Endodermal cell (in vitro differentiated cells): ENCODE results near the gene GPR162. TPM values are rescaled to one million over a fixed set of nuclear protein-coding genes. Genes with fewer than 3 reads are reported as not detected.

Experiments used
- DNase-seq: peaks from one replicate; pipeline ENCODE4 v3.0.0-alpha.2; 2017
- H3K27ac ChIP-seq: 2 replicates; pipeline ENCODE4 v1.5.1; 2013; ENCODE audit warnings: mild to moderate bottlenecking, low read depth, low read length, moderate library complexity
- H3K27me3 ChIP-seq: 2 replicates; pipeline ENCODE4 v1.6.1; 2013; ENCODE audit warnings: mild to moderate bottlenecking, low read length, moderate library complexity; ENCODE audit not compliant: insufficient read depth, control insufficient read depth, poor library complexity, severe bottlenecking
- H3K36me3 ChIP-seq: 2 replicates; pipeline ENCODE4 v1.7.0; 2013; ENCODE audit warnings: mild to moderate bottlenecking, low read length, moderate library complexity; ENCODE audit not compliant: control insufficient read depth, insufficient read depth
- H3K4me1 ChIP-seq: one replicate; pipeline ENCODE4 v1.7.0; 2013; ENCODE audit warnings: low read length; ENCODE audit not compliant: control insufficient read depth, insufficient read depth
- H3K4me3 ChIP-seq: 2 replicates; pipeline ENCODE4 v1.5.1; 2013; ENCODE audit warnings: mild to moderate bottlenecking, low read length, moderate library complexity
- H3K9ac ChIP-seq: 2 replicates; pipeline ENCODE4 v1.6.1; 2013; ENCODE audit warnings: mild to moderate bottlenecking, low read length, moderate library complexity; ENCODE audit not compliant: poor library complexity, severe bottlenecking; ENCODE audit errors: extremely low read depth
- H3K9me3 ChIP-seq: 2 replicates; pipeline ENCODE4 v1.6.1; 2013; ENCODE audit warnings: mild to moderate bottlenecking, low read length, moderate library complexity; ENCODE audit not compliant: control insufficient read depth
- H3K27ac Mint-ChIP-seq: 2 replicates; pipeline ENCODE4 v1.8.0; 2020; ENCODE audit warnings: mixed read lengths
- H3K27me3 Mint-ChIP-seq: 2 replicates; pipeline ENCODE4 v1.8.0; 2021; ENCODE audit warnings: mild to moderate bottlenecking, mixed read lengths; ENCODE audit not compliant: insufficient read depth
- H3K36me3 Mint-ChIP-seq: 2 replicates; pipeline ENCODE4 v1.8.0; 2020; ENCODE audit warnings: low read depth, mixed read lengths
- H3K4me1 Mint-ChIP-seq: 2 replicates; pipeline ENCODE4 v1.8.0; 2020; ENCODE audit warnings: mixed read lengths
- H3K4me3 Mint-ChIP-seq: 2 replicates; pipeline ENCODE4 v1.8.0; 2020; ENCODE audit warnings: mild to moderate bottlenecking, moderate library complexity, mixed read lengths
- H3K9me3 Mint-ChIP-seq: 2 replicates; pipeline ENCODE4 v1.8.0; 2020; ENCODE audit warnings: mild to moderate bottlenecking, mixed read lengths
- WGBS, 2 experiments: methylation state at CpG; one replicate each; pipeline versions ENCODE4 v1.1.5 to v1.1.7; 2013; ENCODE audit warnings: missing lambda C conversion rate in 2 of 2, mixed read lengths in 1 of 2; ENCODE audit not compliant: insufficient coverage in 1 of 2, insufficient read length in 1 of 2; 5-methylcytosine and 5-hydroxymethylcytosine counted together
- total RNA-seq, 2 donors: library from RNA; stranded (reverse); fragmentation: NEBNext Ultra II Directional in 1 of 2; extraction: Animal tissue kit (Norgen Biotek cat#: 25700) in 1 of 2; gene quantifications; 2 replicates in 1 of 2; 3 replicates in 1 of 2; pipeline ENCODE4 v1.2.1, GENCODE V29; 2021
- TF ChIP-seq, protein P1 (sequence below): fragments of 200-600 bp; sonication (generic); conservative IDR thresholded peaks from 2 replicates; pipeline ENCODE4 v1.5.0; 2021; ENCODE audit warnings: antibody characterized with exemption, mild to moderate bottlenecking

GPR162 gene
- total RNA-seq, 2 donors from 2014 or later, result 14.7 to 15.0 TPM

DNA sequence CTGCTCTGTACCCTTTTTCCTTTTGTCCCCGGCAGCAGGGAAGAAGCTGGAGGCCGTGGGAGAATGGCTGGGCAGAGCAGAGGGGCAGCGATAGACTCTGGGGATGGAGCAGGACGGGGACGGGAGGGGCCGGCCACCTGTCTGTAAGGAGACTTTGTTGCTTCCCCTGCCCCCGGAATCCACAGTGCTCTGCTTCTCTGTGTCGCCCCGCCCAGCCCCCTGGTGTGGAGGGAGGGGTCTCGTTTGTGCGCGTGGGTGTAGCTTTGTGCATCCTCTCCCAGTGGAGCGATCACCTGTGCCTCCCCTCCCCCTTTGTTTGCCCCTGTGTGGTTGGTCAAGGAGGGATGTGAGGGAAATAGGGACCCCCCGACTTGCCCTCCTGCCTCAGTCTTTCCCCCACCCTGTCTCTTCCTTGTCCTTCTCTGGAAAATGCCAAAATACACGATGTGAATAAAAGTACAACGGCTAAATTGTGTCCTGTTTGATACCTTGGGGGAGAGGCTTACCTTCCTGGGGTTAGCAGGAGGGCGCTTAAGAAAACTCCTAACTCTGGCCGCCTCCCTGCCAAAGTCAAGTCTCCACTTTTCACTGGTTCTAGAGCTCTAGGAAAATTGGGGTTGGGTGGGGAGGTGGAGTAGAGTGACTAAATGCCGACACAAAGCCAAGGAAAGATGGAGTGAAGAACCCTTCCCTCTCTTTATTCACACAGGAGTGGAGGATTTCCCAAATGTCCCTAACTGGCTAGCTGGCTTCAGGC is 44.7 kb downstream of the GPR162 start:
- WGBS, 2 experiments, result 69 to 81% methylated on average over 6 to 18 of the region's 19 CpGs
- Mint-ChIP-seq H3K27me3 (no peaks in the 10 kb centered on the region), H3K36me3 (peaks cover 74% of the 10 kb centered on the region), H3K4me1 (peaks cover 47% of the 10 kb centered on the region), H3K4me3 (peak overlapping the region; percentile 95), H3K27ac (peak overlapping the region; percentile 96), H3K9me3 (no peaks in the 10 kb centered on the region)
- H3K27ac ChIP-seq, result no peak overlapping the region
- H3K27me3 ChIP-seq, result no peaks in the 10 kb centered on the region
- H3K4me3 ChIP-seq, result peak overlapping the region; percentile 73
- peaks cover 61% of the 10 kb centered on the region for H3K36me3 ChIP-seq
- DNase-seq, result peak; percentile 80
- peaks cover 5% of the 10 kb centered on the region for H3K4me1 ChIP-seq
- TF ChIP-seq, protein P1, sequence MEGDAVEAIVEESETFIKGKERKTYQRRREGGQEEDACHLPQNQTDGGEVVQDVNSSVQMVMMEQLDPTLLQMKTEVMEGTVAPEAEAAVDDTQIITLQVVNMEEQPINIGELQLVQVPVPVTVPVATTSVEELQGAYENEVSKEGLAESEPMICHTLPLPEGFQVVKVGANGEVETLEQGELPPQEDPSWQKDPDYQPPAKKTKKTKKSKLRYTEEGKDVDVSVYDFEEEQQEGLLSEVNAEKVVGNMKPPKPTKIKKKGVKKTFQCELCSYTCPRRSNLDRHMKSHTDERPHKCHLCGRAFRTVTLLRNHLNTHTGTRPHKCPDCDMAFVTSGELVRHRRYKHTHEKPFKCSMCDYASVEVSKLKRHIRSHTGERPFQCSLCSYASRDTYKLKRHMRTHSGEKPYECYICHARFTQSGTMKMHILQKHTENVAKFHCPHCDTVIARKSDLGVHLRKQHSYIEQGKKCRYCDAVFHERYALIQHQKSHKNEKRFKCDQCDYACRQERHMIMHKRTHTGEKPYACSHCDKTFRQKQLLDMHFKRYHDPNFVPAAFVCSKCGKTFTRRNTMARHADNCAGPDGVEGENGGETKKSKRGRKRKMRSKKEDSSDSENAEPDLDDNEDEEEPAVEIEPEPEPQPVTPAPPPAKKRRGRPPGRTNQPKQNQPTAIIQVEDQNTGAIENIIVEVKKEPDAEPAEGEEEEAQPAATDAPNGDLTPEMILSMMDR, result no peak
- no peaks in the 10 kb centered on the region for H3K9me3 ChIP-seq
- H3K9ac ChIP-seq, result peak overlapping the region; percentile 30

DNA sequence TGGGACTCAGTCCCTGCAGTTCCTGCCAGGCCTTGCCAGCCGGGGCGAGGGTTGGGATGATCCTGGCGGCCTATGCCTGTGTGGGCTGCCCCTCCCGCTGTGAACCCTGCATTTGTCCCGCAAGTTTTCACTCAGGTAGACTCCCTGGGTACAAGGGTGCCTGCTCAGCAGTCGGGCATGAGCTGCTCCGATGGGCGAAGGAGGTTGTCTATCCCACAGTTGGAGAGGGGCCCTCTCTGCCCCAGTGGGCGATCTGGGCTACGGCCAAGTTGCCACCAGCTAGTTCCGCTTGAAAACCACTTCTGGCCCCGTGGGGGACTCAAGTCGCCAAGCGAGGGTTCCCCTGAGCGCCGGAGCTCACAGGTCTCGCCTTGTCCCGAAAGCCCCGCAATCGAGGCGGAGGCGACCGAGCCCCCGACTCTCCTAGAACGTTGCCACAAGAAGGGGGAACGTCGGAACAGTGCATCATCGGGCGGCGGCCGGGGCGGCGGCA is 45.3 kb downstream of the GPR162 start:
- peak overlapping the region; percentile 96 for H3K27ac Mint-ChIP-seq
- peaks cover 53% of the 10 kb centered on the region for H3K4me1 Mint-ChIP-seq
- H3K27ac ChIP-seq, result no peak overlapping the region
- H3K9ac ChIP-seq, result peak overlapping the region; percentile 30
- peaks cover 8% of the 10 kb centered on the region for H3K4me1 ChIP-seq
- peak overlapping the region; percentile 73 for H3K4me3 ChIP-seq
- no peaks in the 10 kb centered on the region for H3K9me3 ChIP-seq
- no peaks in the 10 kb centered on the region for H3K27me3 Mint-ChIP-seq
- WGBS, 2 experiments, result 10 to 42% methylated on average over 10 to 33 of the region's 33 CpGs
- no peak for DNase-seq
- H3K36me3 Mint-ChIP-seq, result peaks cover 70% of the 10 kb centered on the region
- no peaks in the 10 kb centered on the region for H3K27me3 ChIP-seq
- TF ChIP-seq, protein P1, result peak; percentile 13
- H3K36me3 ChIP-seq, result peaks cover 56% of the 10 kb centered on the region
- peak overlapping the region; percentile 95 for H3K4me3 Mint-ChIP-seq
- H3K9me3 Mint-ChIP-seq, result no peaks in the 10 kb centered on the region

DNA sequence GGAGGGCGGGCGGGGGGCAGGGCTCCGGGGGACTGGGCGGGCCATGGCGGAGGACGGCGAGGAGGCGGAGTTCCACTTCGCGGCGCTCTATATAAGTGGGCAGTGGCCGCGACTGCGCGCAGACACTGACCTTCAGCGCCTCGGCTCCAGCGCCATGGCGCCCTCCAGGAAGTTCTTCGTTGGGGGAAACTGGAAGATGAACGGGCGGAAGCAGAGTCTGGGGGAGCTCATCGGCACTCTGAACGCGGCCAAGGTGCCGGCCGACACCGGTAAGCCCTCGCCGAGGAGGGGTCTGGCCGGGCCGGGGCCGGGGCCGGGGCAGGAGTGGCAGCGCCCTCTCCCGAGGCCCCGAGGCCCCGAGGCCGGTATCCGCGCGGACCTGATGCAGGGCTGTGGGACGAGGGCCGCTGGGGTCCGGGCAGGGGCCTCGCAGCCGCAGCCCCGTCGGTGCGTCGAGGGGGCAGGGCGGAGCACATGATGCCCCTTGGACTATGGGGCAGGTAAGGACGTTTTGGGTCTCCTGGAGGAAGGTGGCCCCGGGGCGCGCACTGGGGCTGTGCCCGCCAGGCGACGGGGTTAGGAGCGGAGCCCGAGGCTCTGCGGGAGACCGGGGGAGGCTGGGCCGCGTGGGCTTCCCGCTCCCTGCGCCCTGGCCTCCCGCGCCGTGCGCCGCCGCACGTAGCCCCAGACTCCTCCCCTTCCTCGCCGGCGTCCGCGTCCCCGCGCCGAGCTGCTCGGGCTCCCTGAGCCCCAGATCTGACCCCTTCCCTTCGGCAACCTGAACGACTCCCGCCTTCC is 46.0 kb downstream of the GPR162 start, which contains the start of gene TPI1:
TSS of gene TPI1 (plus strand) at position 119 of the 798 bp plus-strand sequence. CDS start at position 155, 36 bp downstream.
- peaks cover 68% of the 10 kb centered on the region for H3K36me3 Mint-ChIP-seq
- Histone ChIP-seq H3K27ac (peak within 1 kb of the TSS; percentile 68), H3K27me3 (no peaks in the 10 kb centered on the region), H3K9ac (peak within 1 kb of the TSS; percentile 77), H3K36me3 (peaks cover 53% of the 10 kb centered on the region), H3K4me3 (peak within 1 kb of the TSS; percentile 99), H3K4me1 (peaks cover 8% of the 10 kb centered on the region), H3K9me3 (no peaks in the 10 kb centered on the region)
- H3K9me3 Mint-ChIP-seq, result no peaks in the 10 kb centered on the region
- peak; percentile 96 for DNase-seq
- 0% methylated on average over 18 to 84 of the region's 86 CpGs for WGBS, 2 experiments
- H3K4me3 Mint-ChIP-seq, result peak within 1 kb of the TSS; percentile 95
- H3K4me1 Mint-ChIP-seq, result peaks cover 57% of the 10 kb centered on the region
- TF ChIP-seq, protein P1, result no peak
- no peaks in the 10 kb centered on the region for H3K27me3 Mint-ChIP-seq
- H3K27ac Mint-ChIP-seq, result peak within 1 kb of the TSS; percentile 96
